IMR-90 (cell line): Measurements from ENCODE around the gene HNRNPUL1. TPM values are rescaled to one million over a fixed set of nuclear protein-coding genes. Genes with fewer than 3 reads are reported as not detected.

Experiments
- ATAC-seq: fragments of 200-7000 bp; cut with Tn5 transposase; 2 replicates; pipeline ENCODE4 v1.9.1; 2020; ENCODE audit warnings: low read depth, mild to moderate bottlenecking, moderate library complexity
- BruUV-seq: library from RNA; stranded (reverse); fragments of 400-500 nt; replicated peaks from 2 replicates; lab custom pipeline; 2021; lab: Mats Ljungman, UMichigan
- CTCF ChIA-PET: fragments of 300-600 bp; formaldehyde crosslinking; extraction: SDS; loops from one replicate; lab custom pipeline; 2021; ENCODE audit warnings: antibody characterized with exemption; lab: Yijun Ruan, JAX
- POLR2A ChIA-PET: fragments of 300-600 bp; sonication (Branson Sonifier 250); formaldehyde crosslinking; loops from one replicate; lab custom pipeline; 2022; ENCODE audit warnings: antibody characterized with exemption; ENCODE audit not compliant: unreplicated experiment; lab: Charles Lee
- DNase-seq: peaks from one replicate; pipeline ENCODE4 v3.0.0; 2013
- H2AFZ ChIP-seq: replicated peaks from 2 replicates; pipeline ENCODE3; 2013; ENCODE audit warnings: low read length, mild to moderate bottlenecking; ENCODE audit not compliant: poor library complexity
- H2AK5ac ChIP-seq: 2 replicates; pipeline ENCODE4 v1.6.1; 2013; ENCODE audit warnings: low read depth, low read length, inconsistent platforms
- H2AK9ac ChIP-seq: replicated peaks from 2 replicates; pipeline ENCODE3; 2013; ENCODE audit warnings: mild to moderate bottlenecking, low read depth, low read length, moderate library complexity; ENCODE audit not compliant: poor library complexity
- H2BK120ac ChIP-seq: 2 replicates; pipeline ENCODE4 v1.6.1; 2013; ENCODE audit warnings: low read depth, low read length, inconsistent platforms
- H2BK15ac ChIP-seq: 3 replicates; pipeline ENCODE4 v1.6.1; 2013; ENCODE audit warnings: low read depth, low read length, inconsistent platforms
- H2BK20ac ChIP-seq: 2 replicates; pipeline ENCODE4 v1.6.1; 2013; ENCODE audit warnings: low read depth, mild to moderate bottlenecking, inconsistent platforms, low read length, moderate library complexity
- H2BK5ac ChIP-seq: 2 replicates; pipeline ENCODE4 v1.6.1; 2013; ENCODE audit warnings: mild to moderate bottlenecking, low read depth, low read length, inconsistent platforms; ENCODE audit not compliant: poor library complexity, severe bottlenecking
- H3K14ac ChIP-seq: replicated peaks from 2 replicates; pipeline ENCODE4 v1.6.1; 2013; ENCODE audit warnings: low read depth, low read length, inconsistent platforms
- H3K18ac ChIP-seq: 2 replicates; pipeline ENCODE4 v1.6.1; 2013; ENCODE audit warnings: low read depth, low read length, control low read depth
- H3K23ac ChIP-seq: 2 replicates; pipeline ENCODE4 v1.6.1; 2013; ENCODE audit warnings: low read depth, low read length, inconsistent platforms
- H3K27ac ChIP-seq: 2 replicates; pipeline ENCODE4 v1.5.1; 2013; ENCODE audit warnings: mild to moderate bottlenecking, control low read depth, low read length; ENCODE audit not compliant: insufficient read depth
- H3K27me3 ChIP-seq: 2 replicates; pipeline ENCODE4 v1.6.1; 2013; ENCODE audit warnings: low read length; ENCODE audit not compliant: control insufficient read depth, insufficient read depth
- H3K36me3 ChIP-seq: 2 replicates; pipeline ENCODE4 v1.6.1; 2013; ENCODE audit warnings: low read length, mixed read lengths; ENCODE audit not compliant: control insufficient read depth, insufficient read depth
- H3K4ac ChIP-seq: 2 replicates; pipeline ENCODE4 v1.6.1; 2013; ENCODE audit warnings: low read depth, low read length, inconsistent platforms
- H3K4me1 ChIP-seq: 2 replicates; pipeline ENCODE4 v1.6.1; 2013; ENCODE audit warnings: low read length, mixed read lengths; ENCODE audit not compliant: control insufficient read depth, insufficient read depth
- H3K4me2 ChIP-seq: 2 replicates; pipeline ENCODE4 v1.6.1; 2013; ENCODE audit warnings: low read depth, mild to moderate bottlenecking, control low read depth, low read length, moderate library complexity
- H3K4me3 ChIP-seq: 2 replicates; pipeline ENCODE4 v1.5.1; 2013; ENCODE audit warnings: low read depth, mild to moderate bottlenecking, control low read depth, low read length, moderate library complexity; ENCODE audit not compliant: insufficient read depth
- H3K56ac ChIP-seq: 2 replicates; pipeline ENCODE4 v1.6.1; 2013; ENCODE audit warnings: low read length, inconsistent platforms; ENCODE audit not compliant: insufficient read depth; ENCODE audit errors: extremely low read depth
- H3K79me1 ChIP-seq, 2 experiments: 2 replicates each; pipeline ENCODE4 v1.6.1; 2013; ENCODE audit warnings: low read length in 2 of 2, inconsistent platforms in 1 of 2, low read depth in 1 of 2
- H3K9ac ChIP-seq: 2 replicates; pipeline ENCODE4 v1.6.1; 2013; ENCODE audit warnings: low read depth, low read length, control low read depth
- H3K9me1 ChIP-seq: 2 replicates; pipeline ENCODE4 v1.6.1; 2013; ENCODE audit warnings: low read length, inconsistent platforms; ENCODE audit not compliant: insufficient read depth
- H3K9me3 ChIP-seq: 2 replicates; pipeline ENCODE4 v1.6.1; 2013; ENCODE audit warnings: low read length; ENCODE audit not compliant: control insufficient read depth, insufficient read depth
- H4K20me1 ChIP-seq: 2 replicates; pipeline ENCODE4 v1.6.1; 2013; ENCODE audit warnings: low read length, inconsistent platforms; ENCODE audit not compliant: insufficient read depth
- H4K5ac ChIP-seq: 2 replicates; pipeline ENCODE4 v1.6.1; 2013; ENCODE audit warnings: mild to moderate bottlenecking, low read depth, low read length, control low read depth
- H4K8ac ChIP-seq, 2 experiments: 2 replicates each; pipeline ENCODE4 v1.6.1; 2013; ENCODE audit warnings: low read depth in 2 of 2, low read length in 2 of 2, control low read depth in 1 of 2, inconsistent platforms in 1 of 2
- H4K91ac ChIP-seq: 2 replicates; pipeline ENCODE4 v1.6.1; 2013; ENCODE audit warnings: low read depth, low read length, inconsistent platforms; ENCODE audit not compliant: insufficient read depth
- BHLHE40 ChIP-seq: fragments of 150-350 bp; IDR thresholded peaks from 2 replicates; pipeline ENCODE4 v1.6.1; 2016; ENCODE audit warnings: mild to moderate bottlenecking, low read depth, low read length
- CEBPB ChIP-seq: IDR thresholded peaks from 2 replicates; pipeline ENCODE4 v1.6.1; 2012; ENCODE audit warnings: low read depth, low read length, improper control_type of control experiment
- ELK1 ChIP-seq: fragments of 150-350 bp; IDR thresholded peaks from 2 replicates; pipeline ENCODE4 v1.6.1; 2016; ENCODE audit warnings: low read depth, mild to moderate bottlenecking, low read length, moderate library complexity, borderline replicate concordance
- FOS ChIP-seq: fragments of 150-350 bp; IDR thresholded peaks from 2 replicates; pipeline ENCODE4 v1.6.1; 2016; ENCODE audit warnings: low read depth, low read length
- MAFK ChIP-seq: IDR thresholded peaks from 2 replicates; pipeline ENCODE4 v1.6.1; 2012; ENCODE audit warnings: low read depth, low read length, improper control_type of control experiment
- MXI1 ChIP-seq: IDR thresholded peaks from 2 replicates; pipeline ENCODE4 v1.6.1; 2012; ENCODE audit warnings: low read depth, mild to moderate bottlenecking, low read length, moderate library complexity, borderline replicate concordance
- POLR2A ChIP-seq: IDR thresholded peaks from 2 replicates; pipeline ENCODE4 v1.6.1; 2012; ENCODE audit warnings: mild to moderate bottlenecking, low read depth, low read length
- RCOR1 ChIP-seq: IDR thresholded peaks from 2 replicates; pipeline ENCODE4 v1.6.1; 2012; ENCODE audit warnings: mild to moderate bottlenecking, low read length, improper control_type of control experiment; ENCODE audit not compliant: insufficient replicate concordance
- RFX5 ChIP-seq: IDR thresholded peaks from 2 replicates; pipeline ENCODE4 v1.8.0; 2012; ENCODE audit warnings: low read depth, mild to moderate bottlenecking, low read length, moderate library complexity
- WGBS, 2 experiments: methylation state at CpG; one replicate each; pipeline versions ENCODE4 v1.1.5 to v1.1.7; 2013; ENCODE audit warnings: missing lambda C conversion rate in 2 of 2; ENCODE audit not compliant: insufficient read length in 1 of 2; ENCODE audit errors: extremely low coverage in 2 of 2; 5-methylcytosine and 5-hydroxymethylcytosine counted together
- dilution Hi-C: fragments of 300-500 bp; cut with HindIII; formaldehyde crosslinking; loops from one replicate; pipeline ENCODE4 v1.14.3; 2018; ENCODE audit warnings: low sequenced_read_pairs; ENCODE audit not compliant: unreplicated experiment
- in situ Hi-C: fragments of 300-500 bp; cut with MboI; formaldehyde crosslinking; loops from 3 replicates; pipeline ENCODE4 v1.14.3; 2019; ENCODE audit warnings: low sequenced_read_pairs, inconsistent platforms, mixed read lengths
- intact Hi-C: fragments of 100-400 bp; cut with micrococcal nuclease; formaldehyde crosslinking; loops from 2 replicates; pipeline ENCODE4 v1.10.0; 2022
- polyA plus RNA-seq, 3 experiments: library from polyadenylated mRNA; depleted of rRNA; stranded (reverse); fragments of >200 nt; gene quantifications; 2 replicates each; pipeline ENCODE4 v1.2.3, GENCODE V29; 2012; ENCODE audit warnings: low replicate concordance in 1 of 3
- total RNA-seq: library from RNA; depleted of rRNA; stranded (reverse); fragments of >200 nt; gene quantifications from 2 replicates; pipeline ENCODE4 v1.2.3, GENCODE V29; 2012
- TF ChIP-seq, protein P1 (sequence below): fragments of 150-350 bp; IDR thresholded peaks from 2 replicates; pipeline ENCODE4 v1.6.1; 2017; ENCODE audit warnings: mild to moderate bottlenecking, antibody characterized with exemption, low read length, low read depth
- TF ChIP-seq, protein P2 (sequence below): conservative IDR thresholded peaks from 2 replicates; pipeline ENCODE4 v1.5.1; 2012; ENCODE audit warnings: mild to moderate bottlenecking, low read depth, low read length, improper control_type of control experiment

The HNRNPUL1 gene
- total and polyA plus RNA-seq, 2 of the 4 experiments (the other 2 are of a cell fraction): 50.7 to 67.3 TPM

- TF ChIP-seq, protein P1, sequence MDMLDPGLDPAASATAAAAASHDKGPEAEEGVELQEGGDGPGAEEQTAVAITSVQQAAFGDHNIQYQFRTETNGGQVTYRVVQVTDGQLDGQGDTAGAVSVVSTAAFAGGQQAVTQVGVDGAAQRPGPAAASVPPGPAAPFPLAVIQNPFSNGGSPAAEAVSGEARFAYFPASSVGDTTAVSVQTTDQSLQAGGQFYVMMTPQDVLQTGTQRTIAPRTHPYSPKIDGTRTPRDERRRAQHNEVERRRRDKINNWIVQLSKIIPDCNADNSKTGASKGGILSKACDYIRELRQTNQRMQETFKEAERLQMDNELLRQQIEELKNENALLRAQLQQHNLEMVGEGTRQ: no peak
These were observed 43.1 kb downstream of the HNRNPUL1 start (continued) for GRCh38 chr19:41307090-41307875.

DNA sequence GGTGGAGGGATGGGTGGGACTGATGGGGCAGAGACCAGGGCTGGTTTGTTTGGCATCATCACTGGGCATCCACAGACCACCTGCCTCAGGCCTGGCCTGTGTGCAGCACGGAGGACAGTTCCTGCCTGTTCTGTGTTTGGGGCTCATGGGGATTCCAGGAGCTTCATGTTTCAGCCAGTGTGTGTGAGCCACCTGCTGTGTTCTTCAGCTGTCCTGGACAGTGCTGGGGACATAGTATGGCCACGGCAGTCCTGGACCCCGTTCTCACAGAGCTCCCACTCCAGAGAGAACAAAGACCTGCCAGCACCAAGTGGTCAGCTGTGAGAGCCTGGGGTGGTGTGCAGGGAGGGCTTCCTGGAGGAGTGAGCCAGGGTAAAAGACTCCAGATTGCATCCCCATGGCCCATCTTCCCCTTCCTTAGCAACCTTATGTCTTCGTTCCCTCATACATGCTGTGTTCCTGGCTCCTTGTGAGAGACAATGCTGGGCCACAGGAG is 43.8 kb downstream of the HNRNPUL1 start:
- BruUV-seq: no TSS peak
- CTCF ChIA-PET: interaction anchor here (0.6 to 1.8 kb wide), 9 partner anchors 9 to 253 kb away, joined by 3 to 8 read pairs (median 4); no protein-coding TSS in a partner anchor
- TF ChIP-seq RFX5: no peak
- TF ChIP-seq CEBPB: no peak
- TF ChIP-seq RCOR1: no peak
- no peak for TF ChIP-seq MXI1
- TF ChIP-seq ELK1: no peak
- TF ChIP-seq MAFK: no peak
- TF ChIP-seq BHLHE40: no peak
- no peak; the same call in 1 of the 2 replicates for TF ChIP-seq POLR2A
- TF ChIP-seq, protein P2, sequence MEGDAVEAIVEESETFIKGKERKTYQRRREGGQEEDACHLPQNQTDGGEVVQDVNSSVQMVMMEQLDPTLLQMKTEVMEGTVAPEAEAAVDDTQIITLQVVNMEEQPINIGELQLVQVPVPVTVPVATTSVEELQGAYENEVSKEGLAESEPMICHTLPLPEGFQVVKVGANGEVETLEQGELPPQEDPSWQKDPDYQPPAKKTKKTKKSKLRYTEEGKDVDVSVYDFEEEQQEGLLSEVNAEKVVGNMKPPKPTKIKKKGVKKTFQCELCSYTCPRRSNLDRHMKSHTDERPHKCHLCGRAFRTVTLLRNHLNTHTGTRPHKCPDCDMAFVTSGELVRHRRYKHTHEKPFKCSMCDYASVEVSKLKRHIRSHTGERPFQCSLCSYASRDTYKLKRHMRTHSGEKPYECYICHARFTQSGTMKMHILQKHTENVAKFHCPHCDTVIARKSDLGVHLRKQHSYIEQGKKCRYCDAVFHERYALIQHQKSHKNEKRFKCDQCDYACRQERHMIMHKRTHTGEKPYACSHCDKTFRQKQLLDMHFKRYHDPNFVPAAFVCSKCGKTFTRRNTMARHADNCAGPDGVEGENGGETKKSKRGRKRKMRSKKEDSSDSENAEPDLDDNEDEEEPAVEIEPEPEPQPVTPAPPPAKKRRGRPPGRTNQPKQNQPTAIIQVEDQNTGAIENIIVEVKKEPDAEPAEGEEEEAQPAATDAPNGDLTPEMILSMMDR: no peak
- TF ChIP-seq FOS: no peak

More for the DNA sequence above, 43.8 kb downstream of the HNRNPUL1 start:
- Histone ChIP-seq H3K4ac (peak overlapping the region; percentile 38), H2AK5ac (peak overlapping the region; percentile 12; the same call in 1 of the 2 replicates), H4K91ac (no peak overlapping the region), H2AK9ac (peak overlapping the region; percentile 80), H2BK120ac (no peak overlapping the region), H3K18ac (no peak overlapping the region), H2BK5ac (peak overlapping the region; percentile 48), H3K56ac (no peak overlapping the region), H2BK15ac (no peak overlapping the region), H2AFZ (no peak overlapping the region), H3K23ac (no peak overlapping the region), H3K9ac (peak overlapping the region; percentile 36; the same call in 1 of the 2 replicates), H2BK20ac (no peak overlapping the region), H3K27me3 (no peaks in the 10 kb centered on the region), H3K14ac (no peak overlapping the region), H3K79me1 (peaks cover 14 to 47% of the 10 kb centered on the region in 2 experiments; a peak in 3 of 4 replicates), H3K4me3 (no peak overlapping the region), H3K4me2 (no peak overlapping the region), H3K9me3 (no peaks in the 10 kb centered on the region), H4K20me1 (peaks cover 19% of the 10 kb centered on the region; the same call in 1 of the 2 replicates), H3K4me1 (peaks cover 7% of the 10 kb centered on the region), H3K36me3 (peaks cover 45% of the 10 kb centered on the region), H3K9me1 (no peaks in the 10 kb centered on the region; the same call in 1 of the 2 replicates), H4K5ac (0 out of 2 replicates have a peak overlapping the region, but pooled peaks have one; percentile 31), H3K27ac (peak overlapping the region; percentile 34), H4K8ac (peak overlapping the region in 1 of 2 experiments; percentile 64; a peak in 1 of 4 replicates)
- DNase-seq: no peak
- ATAC-seq: no peak
- in situ Hi-C loops (no loop called here), dilution Hi-C loops (no loop called here), intact Hi-C loops (loop anchor here (1.0 to 2.0 kb wide), 3 partner anchors 43 to 333 kb away; partner anchors contain the start of gene HNRNPUL1)
- no CpG with 5 or more reads among the region's 4 CpGs for WGBS, 2 experiments
- POLR2A ChIA-PET: interaction anchor here (0.6 kb wide), 1 partner anchor 103 kb away, joined by 7 read pairs; no protein-coding TSS in a partner anchor
